HepG2 (cell line): ENCODE results near the gene POLQ.
"Not testable (repeated sequence)": the region's sequence is repeated elsewhere in the genome, so short reads cannot be mapped to it uniquely, and the experiment has no call there.

ENCODE experiments used
- ATF1 ChIP-seq: IDR thresholded peaks from 2 replicates; pipeline ENCODE4 v1.6.1; 2016; ENCODE audit warnings: mild to moderate bottlenecking, control low read depth
- TF ChIP-seq, protein P1 (sequence below): sonication (generic); formaldehyde crosslinking; IDR thresholded peaks from 2 replicates; pipeline ENCODE4 v1.5.0; 2020; ENCODE audit warnings: mild to moderate bottlenecking, missing genetic modification reagents, moderate library complexity
- TF ChIP-seq, protein P2 (sequence below): sonication (generic); formaldehyde crosslinking; IDR thresholded peaks from 2 replicates; pipeline ENCODE4 v1.8.1; 2023; ENCODE audit warnings: missing genetic modification reagents, inconsistent platforms, borderline replicate concordance

DNA sequence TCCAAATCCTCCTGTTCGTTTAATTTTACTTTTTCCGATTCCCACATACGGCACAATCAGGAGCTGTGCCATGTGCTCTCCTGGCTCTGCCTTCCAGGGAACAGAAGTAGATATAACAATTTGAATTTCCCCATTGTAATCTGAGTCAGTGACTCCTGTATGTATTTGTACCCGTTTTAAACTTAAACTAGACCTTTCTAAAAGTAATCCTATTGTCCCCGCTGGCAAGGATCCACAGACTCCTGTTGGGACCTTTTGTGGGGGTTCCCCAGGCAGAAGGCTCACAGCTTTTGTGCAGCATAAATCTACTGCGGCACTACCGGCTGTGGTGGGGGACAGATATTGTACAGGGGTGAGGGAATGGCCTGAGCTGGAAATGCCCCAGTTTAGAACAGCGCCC, 147.7 kb downstream of the POLQ start:
- TF ChIP-seq, protein P1, sequence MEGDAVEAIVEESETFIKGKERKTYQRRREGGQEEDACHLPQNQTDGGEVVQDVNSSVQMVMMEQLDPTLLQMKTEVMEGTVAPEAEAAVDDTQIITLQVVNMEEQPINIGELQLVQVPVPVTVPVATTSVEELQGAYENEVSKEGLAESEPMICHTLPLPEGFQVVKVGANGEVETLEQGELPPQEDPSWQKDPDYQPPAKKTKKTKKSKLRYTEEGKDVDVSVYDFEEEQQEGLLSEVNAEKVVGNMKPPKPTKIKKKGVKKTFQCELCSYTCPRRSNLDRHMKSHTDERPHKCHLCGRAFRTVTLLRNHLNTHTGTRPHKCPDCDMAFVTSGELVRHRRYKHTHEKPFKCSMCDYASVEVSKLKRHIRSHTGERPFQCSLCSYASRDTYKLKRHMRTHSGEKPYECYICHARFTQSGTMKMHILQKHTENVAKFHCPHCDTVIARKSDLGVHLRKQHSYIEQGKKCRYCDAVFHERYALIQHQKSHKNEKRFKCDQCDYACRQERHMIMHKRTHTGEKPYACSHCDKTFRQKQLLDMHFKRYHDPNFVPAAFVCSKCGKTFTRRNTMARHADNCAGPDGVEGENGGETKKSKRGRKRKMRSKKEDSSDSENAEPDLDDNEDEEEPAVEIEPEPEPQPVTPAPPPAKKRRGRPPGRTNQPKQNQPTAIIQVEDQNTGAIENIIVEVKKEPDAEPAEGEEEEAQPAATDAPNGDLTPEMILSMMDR (CRISPR knock-in tag): not testable (repeated sequence)
- TF ChIP-seq, protein P2, sequence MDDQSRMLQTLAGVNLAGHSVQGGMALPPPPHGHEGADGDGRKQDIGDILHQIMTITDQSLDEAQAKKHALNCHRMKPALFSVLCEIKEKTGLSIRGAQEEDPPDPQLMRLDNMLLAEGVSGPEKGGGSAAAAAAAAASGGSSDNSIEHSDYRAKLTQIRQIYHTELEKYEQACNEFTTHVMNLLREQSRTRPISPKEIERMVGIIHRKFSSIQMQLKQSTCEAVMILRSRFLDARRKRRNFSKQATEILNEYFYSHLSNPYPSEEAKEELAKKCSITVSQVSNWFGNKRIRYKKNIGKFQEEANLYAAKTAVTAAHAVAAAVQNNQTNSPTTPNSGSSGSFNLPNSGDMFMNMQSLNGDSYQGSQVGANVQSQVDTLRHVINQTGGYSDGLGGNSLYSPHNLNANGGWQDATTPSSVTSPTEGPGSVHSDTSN: not testable (repeated sequence)
- TF ChIP-seq ATF1: not testable (repeated sequence)
